HG02588 (cell line): ENCODE results near the gene EXOC3L2.
"Not testable (repeated sequence)": the region's sequence is repeated elsewhere in the genome, so short reads cannot be mapped to it uniquely, and the experiment has no call there.

ENCODE experiments used
- ATAC-seq: cut with Tn5 transposase; IDR thresholded peaks from one replicate; pipeline ENCODE4 v1.9.1; 2021; ENCODE audit warnings: mild to moderate bottlenecking, moderate library complexity; ENCODE audit not compliant: unreplicated experiment

The EXOC3L2 gene

GRCh38 chr19:45256836-45257235 lies 11.6 kb upstream of the EXOC3L2 start:
- no peak for ATAC-seq

GRCh38 chr19:45255611-45256157 lies 10.5 kb upstream of the EXOC3L2 start:
- ATAC-seq, result no peak

- ATAC-seq, result no peak
Observed at GRCh38 chr19:45254044-45254531, 8.9 kb upstream of the EXOC3L2 start.

DNA sequence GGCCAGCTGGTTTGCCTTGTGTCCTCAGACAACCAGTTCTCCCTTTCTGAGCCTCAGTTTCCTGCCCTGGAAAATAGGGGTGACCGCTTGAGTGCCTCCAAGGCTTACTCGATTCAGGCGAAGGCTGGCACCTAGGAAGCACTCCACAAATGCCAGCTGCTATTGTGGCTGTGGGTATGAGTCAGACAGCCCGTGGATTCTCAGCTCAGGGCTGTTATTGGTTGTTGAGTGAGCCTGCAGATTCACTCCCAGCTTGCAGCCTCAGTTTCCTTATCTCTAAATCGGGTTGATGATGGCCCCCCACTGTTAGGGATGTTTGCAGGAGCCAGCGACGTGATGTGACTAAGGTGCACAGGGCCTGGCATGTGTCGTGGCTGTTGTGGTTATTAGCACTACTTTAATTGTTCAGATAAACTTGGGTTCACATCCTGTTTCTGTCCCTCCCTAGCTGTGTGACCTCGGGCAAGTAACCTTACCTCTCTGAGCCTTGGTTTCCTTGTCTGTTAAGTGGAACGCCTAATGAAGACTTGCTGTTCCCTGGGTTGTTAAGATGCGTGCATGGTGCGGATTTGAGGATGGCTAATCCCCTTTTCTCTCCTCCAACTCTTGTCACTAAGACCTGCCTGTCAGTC lies 8.3 kb upstream of the EXOC3L2 start:
- no peak for ATAC-seq

GRCh38 chr19:45251452-45252354 lies 6.5 kb upstream of the EXOC3L2 start:
- ATAC-seq, result no peak

DNA sequence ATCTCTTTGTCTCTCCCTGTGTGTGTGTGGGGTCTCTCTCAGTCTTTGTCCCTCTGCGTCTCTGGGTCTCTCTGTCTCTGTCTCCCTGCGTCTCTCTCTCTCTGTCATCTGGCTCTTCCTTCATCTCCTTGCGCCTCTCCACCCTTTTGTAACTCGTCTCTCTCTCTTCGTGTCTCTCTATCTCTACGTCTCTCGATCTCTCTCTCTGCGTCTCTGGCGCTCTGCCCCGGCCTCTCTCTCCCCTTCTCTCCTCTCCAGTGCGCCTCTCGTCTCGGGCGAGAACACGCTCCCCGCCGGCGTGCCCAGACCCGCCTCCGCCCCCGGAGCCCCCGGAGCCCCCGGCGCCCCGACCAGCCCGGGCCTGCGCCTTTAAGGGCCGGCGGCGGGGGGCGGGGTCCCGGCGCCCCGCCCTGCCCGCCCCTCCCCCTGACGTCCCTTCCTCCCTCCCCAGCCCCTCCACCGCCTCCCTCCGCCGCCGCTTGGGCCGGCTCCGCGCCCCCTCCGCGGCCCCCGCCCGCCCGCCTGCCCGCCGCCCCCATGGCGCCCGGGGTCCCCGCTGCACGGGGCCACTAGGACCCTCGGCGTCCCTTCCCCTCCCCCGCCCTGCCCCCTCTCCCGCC lies 5.7 kb upstream of the EXOC3L2 start, which contains the start of gene MARK4:
MARK4 (plus strand) TSS at position 440 of the 620 bp plus-strand sequence. CDS start 318 bp downstream, outside the sequence.
- ATAC-seq, result peak; percentile 46

GRCh38 chr19:45250216-45250831 lies 5.1 kb upstream of the EXOC3L2 start:
- no peak for ATAC-seq

DNA sequence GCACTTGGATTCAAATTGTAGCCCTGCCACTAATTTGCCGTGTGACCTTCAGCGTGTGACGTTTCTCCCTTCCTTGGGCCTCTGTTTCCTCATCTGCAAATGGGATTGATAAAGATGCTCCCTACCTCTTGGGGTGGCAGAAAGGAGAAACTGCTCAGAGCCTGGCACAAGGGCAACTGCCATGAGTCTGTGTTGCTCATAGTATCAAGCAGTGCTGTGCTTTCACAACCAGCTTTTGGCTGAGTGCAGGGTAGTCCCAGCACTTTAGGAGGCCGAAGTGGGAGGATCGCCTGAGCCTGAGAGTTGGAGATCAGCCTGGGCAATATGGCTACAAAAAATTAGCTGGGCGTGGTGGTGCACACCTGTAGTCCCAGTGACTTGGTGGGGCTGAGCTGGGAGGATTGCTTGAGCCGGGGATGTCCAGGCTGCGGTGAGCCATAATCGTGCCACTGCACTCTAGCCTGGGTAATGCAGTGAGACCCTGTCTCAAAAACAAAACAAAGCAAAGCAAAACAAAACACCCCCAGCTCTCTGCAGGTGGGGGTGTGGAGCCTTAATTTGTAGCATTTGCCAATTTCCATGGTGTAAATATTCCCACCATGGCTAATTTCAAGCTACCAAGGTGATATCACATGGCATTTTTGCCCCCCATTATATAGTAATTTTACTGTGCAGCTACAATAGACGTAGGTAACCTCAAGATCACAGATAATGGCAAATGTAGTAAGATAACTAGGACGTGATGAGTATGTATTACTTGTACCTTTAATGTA lies 4.2 kb upstream of the EXOC3L2 start:
- ATAC-seq, result no peak

DNA sequence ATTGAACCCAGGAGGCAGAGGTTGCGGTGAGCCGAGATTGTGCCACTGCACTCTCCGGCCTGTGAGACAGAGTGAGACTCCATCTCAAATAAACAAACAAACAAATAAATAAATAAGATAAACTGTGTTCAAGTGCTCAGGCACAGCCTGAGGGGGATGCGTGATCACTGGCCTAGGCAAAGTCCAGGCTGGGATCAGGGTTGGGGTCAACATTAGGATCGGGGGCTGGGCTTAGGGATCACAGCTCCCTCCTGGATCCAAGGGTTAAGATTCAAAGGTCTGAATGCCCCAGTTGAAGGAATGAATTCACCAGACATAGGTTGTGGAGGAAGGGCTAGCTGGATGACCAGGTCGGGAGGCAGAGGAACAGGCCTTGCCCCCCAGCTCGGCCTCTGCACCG lies 1.9 kb upstream of the EXOC3L2 start:
- ATAC-seq, result no peak

- ATAC-seq, result no peak
Observed at GRCh38 chr19:45245826-45246225, 619 bp upstream of the EXOC3L2 start.

- no peak for ATAC-seq
Observed at GRCh38 chr19:45244133-45244794, 943 bp downstream of the EXOC3L2 start.

GRCh38 chr19:45243144-45243732 lies 2.0 kb downstream of the EXOC3L2 start:
- ATAC-seq, result no peak

GRCh38 chr19:45238556-45238955 lies 6.7 kb downstream of the EXOC3L2 start:
- ATAC-seq, result no peak

DNA sequence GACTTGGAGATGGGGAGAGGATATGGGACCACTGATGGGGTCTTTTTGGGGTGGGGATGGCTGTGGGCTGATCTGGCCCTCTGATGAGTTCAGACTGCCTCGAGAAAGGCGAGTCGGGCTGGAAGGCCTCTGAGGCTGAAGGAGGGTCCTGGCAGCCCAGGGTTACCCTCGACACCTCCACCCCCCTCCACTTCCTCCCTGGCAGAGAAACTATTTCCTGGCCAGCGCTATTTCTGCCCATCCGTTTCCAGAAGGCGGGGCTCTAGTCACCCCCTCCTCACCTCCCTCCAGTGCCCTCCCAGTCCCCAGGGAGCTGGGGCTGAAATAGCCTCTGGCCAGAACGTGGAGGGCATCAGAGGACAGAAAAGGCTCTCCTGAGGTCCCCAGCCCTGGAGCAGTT lies 9.7 kb downstream of the EXOC3L2 start:
- ATAC-seq, result no peak

DNA sequence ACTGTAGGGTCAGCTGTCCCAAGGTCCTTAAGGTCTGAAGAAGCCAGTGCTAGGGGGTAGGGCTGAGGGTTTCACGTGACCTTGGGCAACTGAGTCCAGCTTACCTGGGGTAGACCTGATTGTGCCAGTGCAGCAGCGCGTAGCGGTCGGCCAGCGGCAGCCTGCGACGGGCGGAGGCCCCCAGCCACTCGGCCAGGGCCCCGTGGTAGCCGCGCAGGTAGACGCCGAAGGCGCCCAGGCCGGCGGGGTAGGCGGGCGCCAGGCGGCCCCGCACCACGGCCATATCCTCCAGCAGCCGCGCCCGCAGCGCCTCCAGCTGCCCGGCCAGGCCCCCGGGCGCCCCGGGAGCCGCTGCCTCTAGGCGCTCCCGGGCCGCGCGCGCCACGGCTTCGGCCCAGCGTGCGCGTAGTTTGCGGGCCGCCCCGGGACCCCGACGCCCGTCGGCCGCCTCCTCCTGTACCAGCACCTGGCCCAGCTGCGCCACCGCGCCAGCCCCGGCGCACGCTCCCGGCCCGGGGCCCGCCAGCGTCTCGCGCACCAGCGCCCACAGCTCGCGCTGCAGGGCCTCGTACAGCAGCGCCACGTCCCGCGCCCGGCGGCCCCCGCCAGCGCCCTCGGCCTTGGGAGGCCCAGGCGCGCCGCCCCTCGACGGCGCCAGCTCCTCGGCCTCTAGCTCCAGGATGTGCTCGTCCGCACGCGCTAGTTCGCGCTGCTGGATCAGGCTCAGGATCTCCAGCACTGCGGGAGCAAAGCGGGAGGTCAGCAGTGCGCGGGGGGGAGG lies 10.9 kb downstream of the EXOC3L2 start:
- no peak for ATAC-seq

DNA sequence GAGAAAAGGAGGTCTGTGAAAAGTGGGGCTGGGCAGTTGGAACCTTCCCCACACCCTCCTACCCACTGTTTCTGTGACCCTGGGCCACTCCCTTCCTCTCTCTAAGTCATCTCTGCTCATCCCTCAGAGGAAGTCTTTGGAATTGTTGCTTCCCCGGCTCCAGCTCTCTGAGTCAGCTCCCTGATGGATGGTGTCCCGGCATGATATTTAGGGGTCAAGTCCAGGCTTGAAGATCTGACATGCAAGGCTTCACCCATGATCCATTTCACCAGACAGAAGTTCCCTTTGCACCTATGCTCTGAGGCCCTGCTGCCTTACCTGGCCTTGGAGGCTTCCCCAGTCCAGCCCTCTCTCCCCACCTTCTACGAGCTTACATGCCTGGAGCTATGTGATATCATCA lies 13.3 kb downstream of the EXOC3L2 start:
- ATAC-seq, result no peak

GRCh38 chr19:45229056-45229455 lies 16.2 kb downstream of the EXOC3L2 start:
- ATAC-seq, result not testable (repeated sequence)

- ATAC-seq, result no peak
Observed at GRCh38 chr19:45224645-45225044, 20.6 kb downstream of the EXOC3L2 start.
